Stimulated activated CD4-positive, alpha-beta T cell treated with anti-CD3 and anti-CD28 coated beads, Interleukin-1b, Interleukin-23, amount 100 ng/mL, for 24 hours (primary cell): ENCODE results near the gene FOXM1.

Experiments
- DNase-seq, 4 experiments: peaks; one replicate each; pipeline ENCODE4 v3.0.0-alpha.2; 2020; ENCODE audit warnings: low read depth in 4 of 4, low spot score in 1 of 4

FOXM1 gene

GRCh38 chr12:2841056-2841650 lies 35.8 kb downstream of the FOXM1 start:
- no peak for DNase-seq

GRCh38 chr12:2836574-2836973 lies 40.4 kb downstream of the FOXM1 start:
- DNase-seq, result no peak

GRCh38 chr12:2835691-2836403 lies 41.1 kb downstream of the FOXM1 start:
- no peak for DNase-seq

- no peak for DNase-seq
Measured at GRCh38 chr12:2834581-2835491, 42.1 kb downstream of the FOXM1 start, which contains the start of gene NRIP2. TSS of gene NRIP2 (minus strand) at chr12:2835035. CDS start at chr12:2834983, 52 bp downstream.

- DNase-seq, result no peak
Measured at GRCh38 chr12:2833810-2834209, 43.2 kb downstream of the FOXM1 start.

GRCh38 chr12:2833327-2833726 lies 43.6 kb downstream of the FOXM1 start:
- no peak for DNase-seq

GRCh38 chr12:2832550-2833127 lies 44.3 kb downstream of the FOXM1 start:
- no peak for DNase-seq

- DNase-seq, result no peak
Measured at GRCh38 chr12:2829275-2829674, 47.7 kb downstream of the FOXM1 start.

GRCh38 chr12:2826721-2827515 lies 50.1 kb downstream of the FOXM1 start:
- no peak for DNase-seq

- no peak for DNase-seq
Measured at GRCh38 chr12:2826036-2826435, 50.9 kb downstream of the FOXM1 start.

- no peak for DNase-seq
Measured at GRCh38 chr12:2825132-2825531, 51.8 kb downstream of the FOXM1 start.

- no peak for DNase-seq
Measured at GRCh38 chr12:2824541-2824940, 52.4 kb downstream of the FOXM1 start.

GRCh38 chr12:2823483-2823882 lies 53.5 kb downstream of the FOXM1 start:
- no peak for DNase-seq

GRCh38 chr12:2820432-2820831 lies 56.5 kb downstream of the FOXM1 start:
- DNase-seq, result no peak

GRCh38 chr12:2819810-2820209 lies 57.2 kb downstream of the FOXM1 start:
- DNase-seq, result no peak

GRCh38 chr12:2813214-2814185 lies 63.5 kb downstream of the FOXM1 start:
- peak in 1 of 4 experiments; percentile 40 for DNase-seq

- DNase-seq, result peak; percentile 82 to 96 (median 92)
Measured at GRCh38 chr12:2812290-2813213, 64.4 kb downstream of the FOXM1 start, which contains the start of gene ITFG2. TSS of gene ITFG2 (plus strand) at chr12:2812668. CDS start at chr12:2812761, 93 bp downstream.

- DNase-seq, result no peak
Measured at GRCh38 chr12:2811801-2812200, 65.2 kb downstream of the FOXM1 start.
